ENCODE measurements around the gene IL18R1.

IL18R1 gene

DNA sequence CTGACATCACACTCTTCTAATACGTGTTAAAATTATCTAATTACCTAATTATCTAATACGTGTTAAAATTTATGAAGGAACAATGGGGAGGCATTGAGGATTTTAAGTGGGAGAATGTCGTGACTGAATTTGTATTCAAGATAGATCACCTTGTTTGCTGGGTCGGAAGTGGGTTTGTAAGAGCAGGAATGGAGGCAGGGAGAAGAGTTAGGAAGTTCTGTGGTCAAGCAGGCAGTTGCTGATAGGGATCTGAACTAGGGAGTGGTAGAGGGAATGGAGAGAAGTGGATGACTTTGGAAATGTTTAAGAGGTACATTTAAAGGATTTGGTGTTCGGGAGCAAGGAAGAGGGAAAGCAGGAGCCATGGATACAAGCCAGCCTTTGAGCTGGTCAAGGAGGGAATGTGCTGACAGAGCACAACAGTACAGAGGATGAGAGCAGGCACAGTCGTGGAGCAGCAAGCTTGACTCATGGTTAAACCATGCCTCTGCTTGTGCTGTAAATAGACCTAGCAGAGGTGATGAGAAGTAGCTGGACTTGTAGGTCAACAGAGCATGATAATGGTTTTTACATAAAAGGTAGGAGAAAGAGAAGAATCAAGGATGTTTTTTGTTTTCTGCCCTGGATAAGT is 83.6 kb downstream of the IL18R1 start:
- peak; percentile 79 for DNase-seq (ENCODE audit: low read depth)
- TF ChIP-seq, protein P1, sequence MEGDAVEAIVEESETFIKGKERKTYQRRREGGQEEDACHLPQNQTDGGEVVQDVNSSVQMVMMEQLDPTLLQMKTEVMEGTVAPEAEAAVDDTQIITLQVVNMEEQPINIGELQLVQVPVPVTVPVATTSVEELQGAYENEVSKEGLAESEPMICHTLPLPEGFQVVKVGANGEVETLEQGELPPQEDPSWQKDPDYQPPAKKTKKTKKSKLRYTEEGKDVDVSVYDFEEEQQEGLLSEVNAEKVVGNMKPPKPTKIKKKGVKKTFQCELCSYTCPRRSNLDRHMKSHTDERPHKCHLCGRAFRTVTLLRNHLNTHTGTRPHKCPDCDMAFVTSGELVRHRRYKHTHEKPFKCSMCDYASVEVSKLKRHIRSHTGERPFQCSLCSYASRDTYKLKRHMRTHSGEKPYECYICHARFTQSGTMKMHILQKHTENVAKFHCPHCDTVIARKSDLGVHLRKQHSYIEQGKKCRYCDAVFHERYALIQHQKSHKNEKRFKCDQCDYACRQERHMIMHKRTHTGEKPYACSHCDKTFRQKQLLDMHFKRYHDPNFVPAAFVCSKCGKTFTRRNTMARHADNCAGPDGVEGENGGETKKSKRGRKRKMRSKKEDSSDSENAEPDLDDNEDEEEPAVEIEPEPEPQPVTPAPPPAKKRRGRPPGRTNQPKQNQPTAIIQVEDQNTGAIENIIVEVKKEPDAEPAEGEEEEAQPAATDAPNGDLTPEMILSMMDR (IDR thresholded peaks at IDR 0.05; ENCODE audit: low read length, missing control alignments): no peak
- H3K4me3 ChIP-seq (replicated peaks; ENCODE audit: low read depth, low read length): no peak overlapping the region

DNA sequence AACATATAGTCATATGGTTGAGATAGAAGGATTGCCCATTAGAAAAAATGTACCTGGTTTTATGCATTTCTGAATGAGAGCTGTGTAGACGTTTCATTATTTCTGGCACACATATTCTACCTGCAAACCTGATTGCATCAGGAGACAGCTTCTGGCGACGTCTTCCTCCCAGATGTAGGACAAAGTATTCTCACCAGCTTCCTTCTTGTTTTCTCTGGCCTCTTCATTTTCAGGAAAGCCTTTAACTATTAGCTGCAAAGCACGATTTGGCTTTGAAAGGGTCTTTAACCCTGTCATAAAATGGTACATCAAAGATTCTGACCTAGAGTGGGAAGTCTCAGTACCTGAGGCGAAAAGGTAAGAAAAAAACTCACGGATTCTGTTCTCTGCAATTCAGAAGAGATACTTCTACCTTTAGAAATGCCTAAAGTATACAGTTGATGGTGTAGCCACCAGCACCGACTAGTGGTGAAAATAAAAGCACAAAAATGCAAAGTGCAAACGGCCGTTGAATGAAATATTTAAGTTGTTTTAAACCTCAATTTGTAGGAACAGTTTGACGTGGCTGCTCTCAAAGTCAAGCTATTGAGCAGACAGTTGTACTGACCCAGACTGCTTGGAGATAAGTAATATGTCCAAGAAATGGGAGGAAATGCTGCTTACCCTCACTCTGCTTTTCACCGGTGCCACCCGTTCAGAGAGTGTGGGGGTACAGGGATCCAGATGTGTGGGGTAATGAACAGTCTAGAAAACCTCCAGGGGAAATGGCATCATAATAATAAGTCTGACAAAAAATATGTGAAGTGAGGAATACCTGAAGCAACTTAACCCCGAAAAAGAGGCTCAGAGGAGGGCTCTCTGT is 87.6 kb downstream of the IL18R1 start:
- TF ChIP-seq, protein P1 (IDR thresholded peaks at IDR 0.05; ENCODE audit: low read length, missing control alignments): peak; percentile 85
- DNase-seq (ENCODE audit: low read depth): peak; percentile 65
- H3K4me3 ChIP-seq (replicated peaks; ENCODE audit: low read depth, low read length): no peak overlapping the region

DNA sequence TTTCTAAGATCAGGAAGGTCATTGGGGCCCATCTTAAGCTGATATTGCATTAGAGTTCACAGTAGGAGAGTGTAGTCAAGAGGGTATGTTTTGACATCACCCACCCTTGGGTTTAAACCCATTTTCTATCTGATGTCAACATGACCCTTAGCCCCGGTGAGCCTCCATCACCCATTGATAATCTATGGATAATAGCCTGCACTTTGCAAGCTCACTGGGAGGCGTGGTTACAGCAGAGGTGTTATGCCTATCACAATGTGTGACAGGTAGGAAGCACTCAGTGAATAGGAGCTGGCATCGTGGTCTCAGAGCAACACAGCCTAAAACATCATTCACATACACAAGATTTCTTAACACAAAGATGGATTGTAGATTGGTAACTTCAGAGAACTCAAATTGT is 88.6 kb downstream of the IL18R1 start:
- TF ChIP-seq, protein P1 (IDR thresholded peaks at IDR 0.05; ENCODE audit: low read length, missing control alignments): no peak
- no peak for DNase-seq (ENCODE audit: low read depth)

DNA sequence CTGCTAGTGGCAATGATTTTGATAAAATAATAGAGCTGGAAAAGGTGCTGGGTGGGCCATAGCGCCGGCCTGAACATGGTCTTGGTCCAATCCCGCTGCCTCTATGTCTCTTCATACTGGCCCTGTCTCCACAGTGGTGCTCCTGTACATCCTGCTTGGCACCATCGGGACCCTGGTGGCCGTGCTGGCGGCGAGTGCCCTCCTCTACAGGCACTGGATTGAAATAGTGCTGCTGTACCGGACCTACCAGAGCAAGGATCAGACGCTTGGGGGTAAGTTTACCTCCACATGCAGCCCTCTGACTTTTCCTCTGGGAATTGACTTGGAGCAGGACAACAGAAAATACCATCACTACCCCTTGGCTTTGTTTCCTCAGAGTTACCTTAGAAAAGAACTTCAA is 91.3 kb downstream of the IL18R1 start:
- TF ChIP-seq, protein P1 (IDR thresholded peaks at IDR 0.05; ENCODE audit: low read length, missing control alignments): no peak
- DNase-seq (ENCODE audit: low read depth): no peak
- no peak overlapping the region for H3K4me3 ChIP-seq (replicated peaks; ENCODE audit: low read depth, low read length)

More for the DNA sequence above, 88.6 kb downstream of the IL18R1 start:
- H3K4me3 ChIP-seq (replicated peaks; ENCODE audit: low read depth, low read length): no peak overlapping the region

Data from fibroblast of pulmonary artery (primary cell).